B cell (primary cell): ENCODE results near the gene ZNF24.

Experiments used
- CTCF ChIP-seq: fragments of 200-600 bp; IDR thresholded peaks from one replicate; pipeline ENCODE4 v1.8.0; 2022; ENCODE audit warnings: antibody characterized with exemption, mild to moderate bottlenecking
- EZH2 ChIP-seq: IDR thresholded peaks from 2 replicates; pipeline ENCODE4 v1.6.1; 2012; ENCODE audit warnings: borderline replicate concordance, low read depth, mild to moderate bottlenecking, moderate library complexity, low read length; ENCODE audit not compliant: insufficient read depth, poor library complexity, severe bottlenecking

DNA sequence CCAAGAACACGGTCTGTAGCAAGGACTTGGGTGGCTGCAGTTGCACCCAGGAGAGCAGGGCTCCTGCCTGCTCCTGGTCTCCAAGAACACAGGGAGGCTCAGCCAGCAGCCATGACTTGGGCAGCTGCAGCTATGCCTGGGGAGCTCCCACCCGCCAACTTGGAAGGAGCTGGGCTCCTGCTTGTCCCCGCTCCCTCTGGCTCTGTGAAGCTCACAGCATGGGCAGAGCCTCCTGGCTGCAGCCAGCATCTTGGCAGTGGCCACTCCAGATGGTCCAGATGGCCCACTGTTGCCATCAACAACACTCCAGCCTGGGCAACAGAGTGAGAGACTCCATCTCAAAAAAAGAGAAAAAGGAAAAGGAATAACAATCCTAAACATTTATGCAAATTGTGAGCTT, 59.4 kb downstream of the ZNF24 start:
- no peak for TF ChIP-seq CTCF
- TF ChIP-seq EZH2: no peak
